IPS DF 4.7 (cell line): ENCODE measurements around the gene TMEM238L.
"Not testable (repeated sequence)": the region's sequence is repeated elsewhere in the genome, so short reads cannot be mapped to it uniquely, and the experiment has no call there.

Experiments
- DNase-seq: peaks from one replicate; pipeline ENCODE4 v3.0.0-alpha.2; 2013; ENCODE audit warnings: low spot score; ENCODE audit errors: extremely low read depth

The TMEM238L gene

GRCh38 chr17:10803830-10804475 lies at the start of gene TMEM238L:
Gene TMEM238L (minus strand): TSS chr17:10804099. CDS start chr17:10803963, 136 bp downstream.
- no peak for DNase-seq

GRCh38 chr17:10846636-10847035 lies 42.7 kb upstream of the TMEM238L start:
- DNase-seq = not testable (repeated sequence)

- no peak for DNase-seq
These were observed 41.5 kb upstream of the TMEM238L start for GRCh38 chr17:10845388-10845751.

GRCh38 chr17:10844621-10845387 lies 40.9 kb upstream of the TMEM238L start:
- DNase-seq = peak; percentile 30

- no peak for DNase-seq
These were observed 39.9 kb upstream of the TMEM238L start for GRCh38 chr17:10843811-10844210.

GRCh38 chr17:10842658-10843057 lies 38.8 kb upstream of the TMEM238L start:
- no peak for DNase-seq

GRCh38 chr17:10838682-10839081 lies 34.8 kb upstream of the TMEM238L start:
- no peak for DNase-seq

- DNase-seq = no peak
These were observed 34.0 kb upstream of the TMEM238L start, which contains the start of gene PIRT for GRCh38 chr17:10837921-10838320. Gene PIRT (minus strand): TSS chr17:10838087. CDS start chr17:10825645, 12,442 bp downstream.

GRCh38 chr17:10836966-10837590 lies 33.2 kb upstream of the TMEM238L start:
- no peak for DNase-seq

GRCh38 chr17:10836145-10836544 lies 32.2 kb upstream of the TMEM238L start:
- DNase-seq = no peak

- DNase-seq = no peak
These were observed 27.8 kb upstream of the TMEM238L start for GRCh38 chr17:10831696-10832095.

GRCh38 chr17:10827898-10828552 lies 24.1 kb upstream of the TMEM238L start:
- DNase-seq = no peak

GRCh38 chr17:10824874-10825273 lies 21.0 kb upstream of the TMEM238L start:
- DNase-seq = no peak

- no peak for DNase-seq
These were observed 17.9 kb upstream of the TMEM238L start for GRCh38 chr17:10821770-10822169.

GRCh38 chr17:10821054-10821453 lies 17.2 kb upstream of the TMEM238L start:
- DNase-seq = no peak

GRCh38 chr17:10815319-10815718 lies 11.4 kb upstream of the TMEM238L start:
- no peak for DNase-seq

GRCh38 chr17:10814075-10814474 lies 10.2 kb upstream of the TMEM238L start:
- no peak for DNase-seq

- DNase-seq = no peak
These were observed 8.8 kb upstream of the TMEM238L start for GRCh38 chr17:10812674-10813073.

GRCh38 chr17:10809605-10810004 lies 5.7 kb upstream of the TMEM238L start:
- DNase-seq = no peak

GRCh38 chr17:10807704-10808128 lies 3.8 kb upstream of the TMEM238L start:
- no peak for DNase-seq

GRCh38 chr17:10806545-10807262 lies 2.8 kb upstream of the TMEM238L start:
- DNase-seq = no peak
